SJCRH30 (cell line): ENCODE data around the gene NUDT21. TPM values are rescaled to one million over a fixed set of nuclear protein-coding genes. Genes with fewer than 3 reads are reported as not detected.
"Not testable (repeated sequence)": the region's sequence is repeated elsewhere in the genome, so short reads cannot be mapped to it uniquely, and the experiment has no call there.

Experiments used
- DNase-seq, 2 experiments: peaks; one replicate each; pipeline ENCODE4 v3.0.0-alpha.2; 2015 to 2020
- H3K27ac ChIP-seq: fragments of 250-450 bp; sonication (Bioruptor Pico); 2 replicates; pipeline ENCODE4 v1.5.1; 2020; ENCODE audit warnings: mild to moderate bottlenecking, moderate library complexity
- H3K27me3 ChIP-seq: fragments of 250-450 bp; sonication (Bioruptor Pico); 2 replicates; pipeline ENCODE4 v1.5.1; 2020; ENCODE audit warnings: mild to moderate bottlenecking, moderate library complexity
- H3K36me3 ChIP-seq: fragments of 250-450 bp; sonication (Bioruptor Pico); 2 replicates; pipeline ENCODE4 v1.5.1; 2020; ENCODE audit warnings: mild to moderate bottlenecking, moderate library complexity
- H3K4me1 ChIP-seq: fragments of 250-450 bp; sonication (Bioruptor Pico); 2 replicates; pipeline ENCODE4 v1.5.1; 2020; ENCODE audit warnings: mild to moderate bottlenecking, moderate library complexity
- H3K4me3 ChIP-seq: fragments of 250-450 bp; sonication (Bioruptor Pico); 2 replicates; pipeline ENCODE4 v1.5.1; 2020; ENCODE audit warnings: mild to moderate bottlenecking, moderate library complexity
- H3K9me3 ChIP-seq: fragments of 250-450 bp; sonication (Bioruptor Pico); replicated peaks from 2 replicates; pipeline ENCODE4 v1.5.1; 2020; ENCODE audit warnings: mild to moderate bottlenecking, moderate library complexity
- total RNA-seq: library from RNA; depleted of rRNA; stranded (reverse); fragments of >200 nt; shearing (Covaris generic); gene quantifications from 2 replicates; pipeline ENCODE4 v1.2.3, GENCODE V29; 2014; rRNA removed

Gene NUDT21
- total RNA-seq, 1 experiment from 2014 or later, result 262 TPM

- peaks cover 5% of the 10 kb centered on the region; the same call in 1 of the 2 replicates for H3K9me3 ChIP-seq
- no peak for DNase-seq
- no peaks in the 10 kb centered on the region for H3K27me3 ChIP-seq
- H3K36me3 ChIP-seq, result peaks cover 79% of the 10 kb centered on the region
- no peak overlapping the region for H3K4me3 ChIP-seq
- H3K4me1 ChIP-seq, result no peaks in the 10 kb centered on the region
- no peak overlapping the region for H3K27ac ChIP-seq
These were observed 63.7 kb downstream of the NUDT21 start for GRCh38 chr16:56387396-56387795.

- Histone ChIP-seq H3K4me3 (no peak overlapping the region), H3K36me3 (peaks cover 83% of the 10 kb centered on the region), H3K4me1 (no peaks in the 10 kb centered on the region)
These were observed 66.9 kb downstream of the NUDT21 start for GRCh38 chr16:56384074-56384721.

GRCh38 chr16:56382901-56383355, 68.2 kb downstream of the NUDT21 start:
- Histone ChIP-seq H3K36me3 (peaks cover 78% of the 10 kb centered on the region), H3K27ac (no peak overlapping the region), H3K4me1 (no peaks in the 10 kb centered on the region), H3K4me3 (no peak overlapping the region), H3K9me3 (peaks cover 10% of the 10 kb centered on the region), H3K27me3 (no peaks in the 10 kb centered on the region)
- no peak for DNase-seq

More at GRCh38 chr16:56384074-56384721, 66.9 kb downstream of the NUDT21 start:
- no peak for DNase-seq
- H3K9me3 ChIP-seq, result peaks cover 10% of the 10 kb centered on the region
- no peak overlapping the region for H3K27ac ChIP-seq
- no peaks in the 10 kb centered on the region for H3K27me3 ChIP-seq

- Histone ChIP-seq H3K4me3 (no peak overlapping the region), H3K9me3 (peaks cover 10% of the 10 kb centered on the region), H3K36me3 (peaks cover 73% of the 10 kb centered on the region), H3K27ac (no peak overlapping the region), H3K27me3 (no peaks in the 10 kb centered on the region), H3K4me1 (no peaks in the 10 kb centered on the region)
- no peak for DNase-seq
These were observed 68.7 kb downstream of the NUDT21 start for GRCh38 chr16:56382459-56382858.

- DNase-seq, H3K9me3 ChIP-seq, H3K4me1 ChIP-seq, H3K27ac ChIP-seq, H3K27me3 ChIP-seq, H3K4me3 ChIP-seq: not testable (repeated sequence)
- peaks cover 66% of the 10 kb centered on the region for H3K36me3 ChIP-seq
These were observed 70.2 kb downstream of the NUDT21 start for GRCh38 chr16:56380778-56381485.

Other genes starting within 250 kb of the NUDT21 start
- 140 TPM in 2 replicates for gene AMFR, start 25.8 kb downstream of the NUDT21 start, total RNA-seq
- gene OGFOD1, start 222 bp upstream of the NUDT21 start, total RNA-seq, result 150 and 179 TPM in 2 replicates
- gene BBS2, start 68.7 kb upstream of the NUDT21 start, total RNA-seq, result 10.9 and 11.7 TPM in 2 replicates
- gene MT4, start 113.7 kb upstream of the NUDT21 start, total RNA-seq, result not detected in 2 replicates
- not detected in 2 replicates for gene MT3, start 138.2 kb upstream of the NUDT21 start, total RNA-seq
- gene MT2A, start 157.3 kb upstream of the NUDT21 start, total RNA-seq, result 144 and 163 TPM in 2 replicates
- gene MT1E, start 174.4 kb upstream of the NUDT21 start, total RNA-seq, result not detected in 2 replicates
- not detected in 2 replicates for gene MT1M, start 181.3 kb upstream of the NUDT21 start, total RNA-seq
- gene MT1A, start 187.3 kb upstream of the NUDT21 start, total RNA-seq, result not detected in 2 replicates
- gene MT1B, start 200.6 kb upstream of the NUDT21 start, total RNA-seq, result not detected in 2 replicates
- not detected in 2 replicates for gene MT1F, start 206.6 kb upstream of the NUDT21 start, total RNA-seq
- not detected in 2 replicates for gene MT1G, start 216.7 kb upstream of the NUDT21 start, total RNA-seq
- gene MT1H, start 218.5 kb upstream of the NUDT21 start, total RNA-seq, result not detected in 2 replicates
- gene MT1X, start 231.1 kb upstream of the NUDT21 start, total RNA-seq, result 95.4 and 97.1 TPM in 2 replicates